HepG2 (cell line): ENCODE data around the gene ARPC1B. TPM values are rescaled to one million over a fixed set of nuclear protein-coding genes. Genes with fewer than 3 reads are reported as not detected.

ENCODE experiments used
- ATAC-seq: fragments of 200-7000 bp; cut with Tn5 transposase; 3 replicates; pipeline ENCODE4 v1.9.1; 2020; ENCODE audit warnings: mild to moderate bottlenecking, moderate library complexity
- BruUV-seq: library from RNA; stranded (reverse); fragments of 400-500 nt; replicated peaks from 2 replicates; lab custom pipeline; 2021; lab: Mats Ljungman, UMichigan
- CTCF ChIA-PET: fragments of 300-600 bp; formaldehyde crosslinking; extraction: SDS; loops from one replicate; lab custom pipeline; 2021; ENCODE audit warnings: low total read pairs, inconsistent platforms, low intra/inter-chr PET ratio; lab: Yijun Ruan, JAX
- POLR2A ChIA-PET: fragments of 350-600 bp; sonication (Branson Sonifier 250); formaldehyde crosslinking; loops from one replicate; lab custom pipeline; 2020; ENCODE audit warnings: antibody characterized with exemption, inconsistent platforms; lab: Yijun Ruan, JAX
- DNase-seq: peaks from one replicate; pipeline ENCODE4 v3.0.0-alpha.2; 2015; ENCODE audit warnings: low spot score
- FAIRE-seq: peaks from 3 replicates; lab custom pipeline; 2011; peaks lifted over from hg19 to GRCh38; lab: Jason Lieb, UNC
- H2AFZ ChIP-seq: one replicate; pipeline ENCODE4 v1.6.1; 2011; ENCODE audit warnings: low read length, inconsistent platforms
- H3K27ac ChIP-seq: fragments of 300-600 bp; 3 replicates; pipeline ENCODE4 v1.8.0; 2011; ENCODE audit warnings: mixed run types, mild to moderate bottlenecking, mixed read lengths, low read length, inconsistent platforms; ENCODE audit not compliant: insufficient read depth; ENCODE audit errors: extremely low read length
- H3K27me3 ChIP-seq, 2 experiments: fragments of 200-600 bp in 1 of 2; 2 replicates in 1 of 2; 3 replicates in 1 of 2; pipeline versions ENCODE4 v1.6.0 to v1.8.0; 2011; ENCODE audit warnings: low read length in 2 of 2, mild to moderate bottlenecking in 2 of 2, moderate library complexity in 2 of 2, inconsistent platforms in 1 of 2; ENCODE audit not compliant: insufficient read depth in 2 of 2, control insufficient read depth in 1 of 2
- H3K36me3 ChIP-seq, 2 experiments: fragments of 200-600 bp in 1 of 2; replicated peaks in 1 of 2; 2 replicates in 1 of 2; 3 replicates in 1 of 2; pipeline versions ENCODE4 v1.5.1 to v1.8.0; 2011; ENCODE audit warnings: low read length in 2 of 2, inconsistent platforms in 1 of 2; ENCODE audit not compliant: insufficient read depth in 2 of 2, control insufficient read depth in 1 of 2
- H3K4me1 ChIP-seq: 2 replicates; pipeline ENCODE4 v1.5.1; 2012; ENCODE audit warnings: low read length, inconsistent platforms; ENCODE audit not compliant: insufficient read depth
- H3K4me2 ChIP-seq: 2 replicates; pipeline ENCODE4 v1.6.0; 2011; ENCODE audit warnings: low read depth, low read length, inconsistent platforms
- H3K4me3 ChIP-seq, 3 experiments: fragments of 200-600 bp in 1 of 3; sonication (generic), shearing (Covaris generic) in 1 of 3; replicated peaks in 1 of 3; 2 replicates each; pipeline ENCODE4 v1.5.1; 2011 to 2016; ENCODE audit warnings: low read length in 3 of 3, inconsistent platforms in 2 of 3, low read depth in 2 of 3, mild to moderate bottlenecking in 2 of 3, control low read depth in 1 of 3, mixed read lengths in 1 of 3; ENCODE audit not compliant: insufficient read depth in 1 of 3
- H3K79me2 ChIP-seq: one replicate; pipeline ENCODE4 v1.6.1; 2011; ENCODE audit warnings: low read length, inconsistent platforms; ENCODE audit not compliant: insufficient read depth
- H3K9ac ChIP-seq: 2 replicates; pipeline ENCODE4 v1.6.0; 2011; ENCODE audit warnings: mild to moderate bottlenecking, low read depth, low read length, inconsistent platforms; ENCODE audit not compliant: insufficient read depth
- H3K9me3 ChIP-seq: 2 replicates; pipeline ENCODE4 v1.5.1; 2012; ENCODE audit warnings: mild to moderate bottlenecking, low read length
- H4K20me1 ChIP-seq: 2 replicates; pipeline ENCODE4 v1.6.0; 2011; ENCODE audit warnings: inconsistent platforms, mild to moderate bottlenecking, low read length, moderate library complexity; ENCODE audit not compliant: insufficient read depth
- AGO2 ChIP-seq: fragments of 200-400 bp; formaldehyde crosslinking; optimal IDR thresholded peaks from 2 replicates; pipeline ENCODE3; 2017; ENCODE audit warnings: mild to moderate bottlenecking, low read depth, low read length, moderate library complexity
- DNMT1 ChIP-seq: sonication (generic); formaldehyde crosslinking; IDR thresholded peaks from 2 replicates; pipeline ENCODE4 v1.5.1; 2020; ENCODE audit warnings: mild to moderate bottlenecking, missing genetic modification reagents
- DRAP1 ChIP-seq: IDR thresholded peaks from 2 replicates; pipeline ENCODE4 v1.6.1; 2016; ENCODE audit warnings: missing genetic modification reagents, missing compliant biosample characterization
- GABPB1 ChIP-seq: IDR thresholded peaks from 2 replicates; pipeline ENCODE4 v1.6.1; 2016; ENCODE audit warnings: mild to moderate bottlenecking, missing genetic modification reagents, moderate library complexity, missing compliant biosample characterization
- RBM22 ChIP-seq: fragments of 200-400 bp; formaldehyde crosslinking; optimal IDR thresholded peaks from 2 replicates; pipeline ENCODE3; 2017; ENCODE audit warnings: mild to moderate bottlenecking, low read length, moderate library complexity
- ZFP36L1 ChIP-seq: sonication (generic); formaldehyde crosslinking; IDR thresholded peaks from 2 replicates; pipeline ENCODE4 v1.8.0; 2022; ENCODE audit warnings: mild to moderate bottlenecking, missing genetic modification reagents, moderate library complexity
- ZGPAT ChIP-seq: IDR thresholded peaks from 2 replicates; pipeline ENCODE4 v1.6.1; 2016; ENCODE audit warnings: mild to moderate bottlenecking
- ZNF577 ChIP-seq: sonication (generic); formaldehyde crosslinking; IDR thresholded peaks from 2 replicates; pipeline ENCODE4 v1.4.0; 2020; ENCODE audit warnings: mild to moderate bottlenecking, low read depth, missing genetic modification reagents, borderline replicate concordance
- ZNF646 ChIP-seq: sonication (generic); formaldehyde crosslinking; IDR thresholded peaks from 2 replicates; pipeline ENCODE4 v1.9.0; 2021; ENCODE audit warnings: mild to moderate bottlenecking, missing genetic modification reagents
- WGBS: methylation state at CpG from one replicate; pipeline ENCODE4 v1.1.6; 2017; ENCODE audit warnings: low lambda C conversion rate; 5-methylcytosine and 5-hydroxymethylcytosine counted together
- in situ Hi-C: cut with HindIII; loops from 2 replicates; pipeline ENCODE4 v1.10.0; 2017; ENCODE audit warnings: low pct_unique_long_range_greater_than_20kb; ENCODE audit not compliant: extremely low pct_ligation_motif_present
- intact Hi-C: fragments of 100-400 bp; cut with micrococcal nuclease; formaldehyde crosslinking; loops from one replicate; pipeline ENCODE4 v1.10.0; 2022; ENCODE audit not compliant: unreplicated experiment
- polyA plus RNA-seq, 8 experiments: library from polyadenylated mRNA; depleted of rRNA in 3 of 8; stranded (reverse) in 7 of 8; unstranded in 1 of 8; fragments of >200 nt; fragmentation: Illumina TruSeq in 4 of 8; extraction: Trizol in 4 of 8; gene quantifications; 2 replicates each; pipeline versions ENCODE4 v1.2.1 to v1.2.3, GENCODE V29; 2011 to 2016; ENCODE audit warnings: low read depth in 4 of 8, missing spikeins in 1 of 8, mixed read lengths in 1 of 8; ENCODE audit not compliant: insufficient read depth in 1 of 8
- total RNA-seq, 5 experiments: library from RNA; depleted of rRNA; stranded (reverse); fragments of >200 nt; fragmentation: Illumina TruSeq; extraction: Trizol; gene quantifications; 2 replicates each; pipeline ENCODE4 v1.2.3, GENCODE V29; 2016; ENCODE audit warnings: low read depth in 1 of 5

The ARPC1B gene
- total and polyA plus RNA-seq, 2 of the 13 experiments (the other 11 are each of a cell fraction or from before 2014, with no cell fraction given), result 72.9 to 89.1 TPM

- in situ Hi-C loops (no loop called here), intact Hi-C loops (no loop called here)
- no peak overlapping the region for H3K9ac ChIP-seq
- WGBS, result 98% methylated on average over 14 of the region's 18 CpGs
- peaks cover 35 to 51% of the 10 kb centered on the region in 2 experiments for H3K36me3 ChIP-seq
- ChIA-PET POLR2A (no interaction called here), CTCF (no interaction called here)
- no peak overlapping the region for H3K4me2 ChIP-seq
- peaks cover 0 to 4% of the 10 kb centered on the region in 2 experiments; a peak in 2 of 5 replicates for H3K27me3 ChIP-seq
- ATAC-seq (no peak), FAIRE-seq (no peak), DNase-seq (no peak)
- no peak overlapping the region for H2AFZ ChIP-seq
- BruUV-seq, result no TSS peak
- H3K4me1 ChIP-seq, result peaks cover 27% of the 10 kb centered on the region
- no peaks in the 10 kb centered on the region for H4K20me1 ChIP-seq
- H3K27ac ChIP-seq, result no peak overlapping the region
- H3K9me3 ChIP-seq, result no peaks in the 10 kb centered on the region
- TF ChIP-seq ZFP36L1, result no peak
- peak; percentile 49 for TF ChIP-seq AGO2
- TF ChIP-seq RBM22, result peak; percentile 54
- H3K79me2 ChIP-seq, result peaks cover 46% of the 10 kb centered on the region
- no peak overlapping the region for H3K4me3 ChIP-seq
These were observed 29.9 kb downstream of the ARPC1B start for GRCh38 chr7:99404235-99404976.

- ATAC-seq, result no peak
- intact Hi-C loops (loop anchor here (5.0 kb wide), 1 partner anchor 33 kb away; the partner anchor contains the start of gene ARPC1B), in situ Hi-C loops (no loop called here)
- Histone ChIP-seq H3K79me2 (peaks cover 51% of the 10 kb centered on the region), H3K4me3 (no peak overlapping the region), H3K4me2 (no peak overlapping the region), H2AFZ (no peak overlapping the region), H4K20me1 (peaks cover 3% of the 10 kb centered on the region; the same call in 1 of the 2 replicates), H3K27ac (no peak overlapping the region), H3K27me3 (peaks cover 0 to 4% of the 10 kb centered on the region in 2 experiments; a peak in 2 of 5 replicates), H3K4me1 (peaks cover 29% of the 10 kb centered on the region), H3K36me3 (peaks cover 31 to 46% of the 10 kb centered on the region in 2 experiments), H3K9ac (no peak overlapping the region), H3K9me3 (no peaks in the 10 kb centered on the region)
- 100% methylated on average over 9 of the region's 10 CpGs for WGBS
- no TSS peak for BruUV-seq
- POLR2A ChIA-PET, result no interaction called here
- CTCF ChIA-PET, result no interaction called here
- DNase-seq, result no peak
- FAIRE-seq, result no peak
- TF ChIP-seq DRAP1 (no peak), ZGPAT (CRISPR knock-in tag) (no peak), DNMT1 (CRISPR knock-in tag) (no peak), GABPB1 (CRISPR knock-in tag) (no peak), ZNF577 (CRISPR knock-in tag) (no peak), ZNF646 (CRISPR knock-in tag) (no peak)
These were observed 30.4 kb downstream of the ARPC1B start for GRCh38 chr7:99404977-99405320.
